DOHH2 (cell line): ENCODE results near the gene GDI1.

Source experiments
- EZH2phosphoT487 ChIP-seq: fragments of 200-600 bp; sonication (generic); IDR thresholded peaks from 2 replicates; pipeline ENCODE4 v1.6.1; 2017; ENCODE audit warnings: borderline replicate concordance, mild to moderate bottlenecking, antibody characterized with exemption, low read length, moderate library complexity, mixed read lengths
- TF ChIP-seq, protein P1 (sequence below): fragments of 200-600 bp; sonication (generic); IDR thresholded peaks from one replicate; pipeline ENCODE4 v1.5.1; 2014; ENCODE audit warnings: antibody characterized with exemption, mild to moderate bottlenecking, low read depth, low read length; ENCODE audit not compliant: poor library complexity, severe bottlenecking

DNA sequence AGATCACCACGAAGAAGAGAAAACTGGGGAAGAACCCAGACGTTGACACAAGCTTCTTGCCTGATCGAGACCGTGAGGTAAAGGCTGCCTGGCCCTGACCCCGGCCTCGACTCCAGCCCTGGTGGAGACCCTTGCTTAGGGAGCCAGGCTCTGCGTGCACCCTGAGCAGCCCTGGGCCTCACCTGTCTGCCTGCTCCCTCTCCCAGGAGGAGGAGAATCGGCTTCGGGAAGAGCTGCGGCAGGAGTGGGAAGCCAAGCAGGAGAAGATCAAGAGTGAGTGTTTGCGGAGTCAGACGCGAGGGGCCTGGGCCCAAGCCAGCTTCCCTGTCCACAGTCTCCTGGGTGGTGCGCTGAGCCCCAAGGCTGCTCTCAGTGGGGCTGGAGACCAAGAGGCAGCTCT is 11.5 kb downstream of the GDI1 start:
- TF ChIP-seq, protein P1, sequence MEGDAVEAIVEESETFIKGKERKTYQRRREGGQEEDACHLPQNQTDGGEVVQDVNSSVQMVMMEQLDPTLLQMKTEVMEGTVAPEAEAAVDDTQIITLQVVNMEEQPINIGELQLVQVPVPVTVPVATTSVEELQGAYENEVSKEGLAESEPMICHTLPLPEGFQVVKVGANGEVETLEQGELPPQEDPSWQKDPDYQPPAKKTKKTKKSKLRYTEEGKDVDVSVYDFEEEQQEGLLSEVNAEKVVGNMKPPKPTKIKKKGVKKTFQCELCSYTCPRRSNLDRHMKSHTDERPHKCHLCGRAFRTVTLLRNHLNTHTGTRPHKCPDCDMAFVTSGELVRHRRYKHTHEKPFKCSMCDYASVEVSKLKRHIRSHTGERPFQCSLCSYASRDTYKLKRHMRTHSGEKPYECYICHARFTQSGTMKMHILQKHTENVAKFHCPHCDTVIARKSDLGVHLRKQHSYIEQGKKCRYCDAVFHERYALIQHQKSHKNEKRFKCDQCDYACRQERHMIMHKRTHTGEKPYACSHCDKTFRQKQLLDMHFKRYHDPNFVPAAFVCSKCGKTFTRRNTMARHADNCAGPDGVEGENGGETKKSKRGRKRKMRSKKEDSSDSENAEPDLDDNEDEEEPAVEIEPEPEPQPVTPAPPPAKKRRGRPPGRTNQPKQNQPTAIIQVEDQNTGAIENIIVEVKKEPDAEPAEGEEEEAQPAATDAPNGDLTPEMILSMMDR = no peak
- no peak for TF ChIP-seq EZH2phosphoT487
